Measurements from ENCODE around the gene ZNF385A. TPM values are rescaled to one million over a fixed set of nuclear protein-coding genes. Genes with fewer than 3 reads are reported as not detected.

Gene ZNF385A
- polyA plus RNA-seq, 1 donor from 2014 or later, result 0.46 TPM

- H3K4me2 ChIP-seq (ENCODE audit: low read length), result no peak overlapping the region
- no peaks in the 10 kb centered on the region for H3K36me3 ChIP-seq (ENCODE audit: insufficient read depth, low read length)
- H3K9me2 ChIP-seq (ENCODE audit: insufficient read depth, low read length), result no peaks in the 10 kb centered on the region
- TF ChIP-seq POLR2AphosphoS5 (IDR thresholded peaks at IDR 0.05) (no peak), CTCF (IDR thresholded peaks at IDR 0.05; ENCODE audit: poor library complexity, severe bottlenecking) (no peak), EZH2 (IDR thresholded peaks at IDR 0.05; ENCODE audit: borderline replicate concordance, insufficient read depth, low read length, poor library complexity, severe bottlenecking) (no peak), TAF1 (IDR thresholded peaks at IDR 0.05; ENCODE audit: low read depth) (no peak), RAD21 (conservative IDR thresholded peaks at IDR 0.05) (no peak), MXI1 (conservative IDR thresholded peaks at IDR 0.05; ENCODE audit: poor library complexity, severe bottlenecking) (no peak), REST (IDR thresholded peaks at IDR 0.05; ENCODE audit: borderline replicate concordance) (no peak), SMC3 (conservative IDR thresholded peaks at IDR 0.05; ENCODE audit: poor library complexity) (no peak)
- H4K20me1 ChIP-seq (ENCODE audit: insufficient read depth), result no peaks in the 10 kb centered on the region
- H3K79me2 ChIP-seq (replicated peaks; ENCODE audit: insufficient read depth, low read length), result no peaks in the 10 kb centered on the region
- no peak overlapping the region for H2AFZ ChIP-seq (ENCODE audit: low read depth, low read length)
- H3K27ac ChIP-seq (ENCODE audit: low read length), result no peak overlapping the region
- no peak overlapping the region for H3K4me3 ChIP-seq (ENCODE audit: low read length)
- H3F3A ChIP-seq (ENCODE audit: insufficient read depth, low read length, poor library complexity, severe bottlenecking), result no peaks in the 10 kb centered on the region
- no peaks in the 10 kb centered on the region for H3K9me3 ChIP-seq (ENCODE audit: low read length)
- H3K27me3 ChIP-seq (ENCODE audit: insufficient read depth, low read depth, low read length), result no peaks in the 10 kb centered on the region
- no peak overlapping the region for H3K9ac ChIP-seq (ENCODE audit: low read length)
Observed at GRCh38 chr12:54389607-54390175, 5.2 kb upstream of the ZNF385A start.

- Histone ChIP-seq H2AFZ (ENCODE audit: low read depth, low read length) (no peak overlapping the region), H3K27me3 (ENCODE audit: insufficient read depth, low read depth, low read length) (no peaks in the 10 kb centered on the region), H3K27ac (ENCODE audit: low read length) (no peak overlapping the region), H3K4me2 (ENCODE audit: low read length) (no peak overlapping the region), H3K9me3 (ENCODE audit: low read length) (no peaks in the 10 kb centered on the region), H3K79me2 (replicated peaks; ENCODE audit: insufficient read depth, low read length) (no peaks in the 10 kb centered on the region), H4K20me1 (ENCODE audit: insufficient read depth) (no peaks in the 10 kb centered on the region), H3K9ac (ENCODE audit: low read length) (no peak overlapping the region), H3K9me2 (ENCODE audit: insufficient read depth, low read length) (no peaks in the 10 kb centered on the region), H3F3A (ENCODE audit: insufficient read depth, low read length, poor library complexity, severe bottlenecking) (no peaks in the 10 kb centered on the region), H3K4me3 (ENCODE audit: low read length) (no peak overlapping the region), H3K36me3 (ENCODE audit: insufficient read depth, low read length) (no peaks in the 10 kb centered on the region)
- no peak for TF ChIP-seq EZH2 (IDR thresholded peaks at IDR 0.05; ENCODE audit: borderline replicate concordance, insufficient read depth, low read length, poor library complexity, severe bottlenecking)
- no peak for TF ChIP-seq REST (IDR thresholded peaks at IDR 0.05; ENCODE audit: borderline replicate concordance)
- no peak for TF ChIP-seq RAD21 (conservative IDR thresholded peaks at IDR 0.05)
- TF ChIP-seq EP300 (conservative IDR thresholded peaks at IDR 0.05; ENCODE audit: poor library complexity, severe bottlenecking), result no peak
- TF ChIP-seq TAF1 (IDR thresholded peaks at IDR 0.05; ENCODE audit: low read depth), result no peak
- no peak for TF ChIP-seq POLR2AphosphoS5 (IDR thresholded peaks at IDR 0.05)
- no peak for TF ChIP-seq SMC3 (conservative IDR thresholded peaks at IDR 0.05; ENCODE audit: poor library complexity)
- no peak for TF ChIP-seq MXI1 (conservative IDR thresholded peaks at IDR 0.05; ENCODE audit: poor library complexity, severe bottlenecking)
- TF ChIP-seq CTCF (IDR thresholded peaks at IDR 0.05; ENCODE audit: poor library complexity, severe bottlenecking), result no peak
Observed at GRCh38 chr12:54389134-54389508, 4.6 kb upstream of the ZNF385A start.
